ENCODE results near the gene APOC1. TPM values are rescaled to one million over a fixed set of nuclear protein-coding genes. Genes with fewer than 3 reads are reported as not detected.
"Not testable (repeated sequence)": the region's sequence is repeated elsewhere in the genome, so short reads cannot be mapped to it uniquely, and the experiment has no call there.

Gene APOC1
- total and polyA plus RNA-seq, 11 donors: 0.83 to 84.7 (median 2.8) TPM; not detected in 1

DNA sequence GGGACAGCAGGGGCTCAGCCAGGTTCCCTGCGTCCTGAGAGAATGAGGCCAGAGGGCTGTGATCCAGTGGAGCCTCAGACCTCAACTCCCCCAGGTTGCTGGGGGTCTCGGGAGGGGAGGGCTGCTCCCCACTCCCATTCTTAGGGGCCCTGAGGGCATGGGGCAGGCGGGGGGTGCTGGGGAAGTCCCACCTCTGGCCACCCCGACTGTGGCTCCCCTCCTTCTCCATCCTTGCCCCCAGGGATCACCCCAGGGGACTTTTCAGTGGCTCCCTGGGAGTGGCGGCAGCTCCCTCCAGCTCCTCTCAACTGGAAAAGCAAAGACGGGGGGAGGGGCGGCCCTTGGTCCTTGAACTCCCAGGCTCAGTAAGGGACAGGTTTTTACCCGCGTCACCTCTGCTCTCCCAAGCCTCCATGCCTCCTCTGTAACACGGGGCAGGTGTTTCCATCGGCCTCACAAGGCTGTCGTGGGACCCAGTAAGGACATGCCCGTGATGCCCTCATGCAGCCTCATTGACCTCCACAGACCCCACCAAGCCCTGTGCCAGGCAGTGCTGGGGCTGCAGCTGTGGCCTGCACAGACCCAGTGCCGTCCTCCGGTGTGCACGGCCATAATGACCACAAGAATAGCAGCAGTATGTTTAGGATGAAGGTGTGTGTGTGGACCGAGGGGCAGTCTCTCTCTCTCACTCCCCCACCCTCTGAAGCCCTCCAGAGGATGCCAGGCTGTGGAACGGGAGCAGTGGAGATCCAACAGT lies 34.9 kb upstream of the APOC1 start:
- 74 to 83% (median 77%) methylated on average over 17 to 18 of the region's 18 CpGs for WGBS, 4 donors
- Histone ChIP-seq H3K4me1 (peaks cover 0 to 21% (median 8%) of the 10 kb centered on the region in 12 donors), H3K27ac (no peak overlapping the region), H3K36me3 (peaks cover 0 to 74% (median 59%) of the 10 kb centered on the region in 9 donors), H3K27me3 (no peaks in the 10 kb centered on the region), H3K4me3 (no peak overlapping the region), H3K9me3 (no peaks in the 10 kb centered on the region)
- TF ChIP-seq CTCF (IDR thresholded peaks at IDR 0.05) (no peak), POLR2A (IDR thresholded peaks at IDR 0.05) (no peak)
- no peak for ATAC-seq
- intact Hi-C loops (cut with DNase I): no loop called here
- peak in 2 of 5 donors; percentile 19 to 36 for DNase-seq

DNA sequence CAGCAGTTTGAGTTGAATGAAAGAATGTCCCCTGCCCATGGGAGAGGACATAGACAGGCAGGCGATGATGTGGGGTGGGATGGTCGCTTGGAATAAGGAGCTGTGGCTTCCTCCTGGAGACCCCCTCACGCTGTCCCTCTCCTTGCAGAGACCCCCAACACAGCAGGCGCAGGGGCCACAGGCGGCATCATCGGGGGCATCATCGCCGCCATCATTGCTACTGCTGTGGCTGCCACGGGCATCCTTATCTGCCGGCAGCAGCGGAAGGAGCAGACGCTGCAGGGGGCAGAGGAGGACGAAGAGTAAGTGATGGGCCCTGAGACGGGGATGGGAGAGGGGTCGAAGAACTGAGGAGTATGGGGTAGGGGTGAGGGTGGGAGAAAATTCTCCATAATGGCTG lies 32.3 kb upstream of the APOC1 start:
- Histone ChIP-seq H3K27me3 (no peaks in the 10 kb centered on the region), H3K27ac (no peak overlapping the region), H3K4me1 (peaks cover 0 to 5% (median 0%) of the 10 kb centered on the region in 12 donors), H3K36me3 (peaks cover 0 to 70% (median 52%) of the 10 kb centered on the region in 9 donors), H3K9me3 (no peaks in the 10 kb centered on the region), H3K4me3 (no peak overlapping the region)
- DNase-seq (peak in 2 of 5 donors; percentile 13 to 32), ATAC-seq (no peak)
- 89 to 94% (median 91%) methylated on average over 15 of the region's 15 CpGs for WGBS, 4 donors
- no peak for TF ChIP-seq POLR2A (IDR thresholded peaks at IDR 0.05)
- no peak for TF ChIP-seq CTCF (IDR thresholded peaks at IDR 0.05)
- intact Hi-C loops (cut with DNase I): no loop called here

- H3K4me1 ChIP-seq; H3K27me3 ChIP-seq; intact Hi-C loops (cut with DNase I); H3K27ac ChIP-seq; H3K4me3 ChIP-seq; ATAC-seq; H3K9me3 ChIP-seq: not testable (repeated sequence)
- H3K36me3 ChIP-seq: peaks cover 0 to 70% (median 52%) of the 10 kb centered on the region in 9 donors
- DNase-seq: peak in 1 of 5 donors; percentile 5
- 92 to 93% (median 92%) methylated on average over 19 of the region's 19 CpGs for WGBS, 4 donors
These were observed 31.6 kb upstream of the APOC1 start for GRCh38 chr19:44882619-44883397.

DNA sequence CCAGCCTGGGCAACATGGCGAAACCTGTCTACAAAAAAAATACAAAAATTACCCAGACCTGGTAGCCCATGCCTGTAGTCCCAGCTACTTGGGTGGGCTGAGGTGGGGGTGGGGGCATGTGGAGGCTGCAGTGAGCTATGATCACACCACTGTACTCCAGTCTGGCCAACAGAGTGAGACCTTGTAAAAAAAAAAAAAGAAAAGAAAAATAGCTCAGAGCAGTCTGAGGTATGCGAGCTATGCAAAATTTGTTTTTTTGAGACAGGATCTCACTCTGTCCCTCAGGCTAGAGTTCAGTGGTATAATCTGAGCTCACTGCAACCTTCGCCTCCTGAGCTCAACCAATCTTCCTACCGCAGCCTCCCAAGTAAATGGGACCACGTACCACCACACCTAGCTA lies 30.5 kb upstream of the APOC1 start:
- WGBS, 4 donors: 94 to 96% (median 95%) methylated on average over 5 of the region's 5 CpGs
- DNase-seq (no peak), ATAC-seq (no peak)
- TF ChIP-seq POLR2A (IDR thresholded peaks at IDR 0.05): no peak
- no peak for TF ChIP-seq CTCF (IDR thresholded peaks at IDR 0.05)
- H3K4me1 ChIP-seq: peaks cover 0 to 5% (median 0%) of the 10 kb centered on the region in 12 donors
- H3K36me3 ChIP-seq: peaks cover 0 to 68% (median 50%) of the 10 kb centered on the region in 9 donors
- no peak overlapping the region for H3K27ac ChIP-seq
- H3K9me3 ChIP-seq: no peaks in the 10 kb centered on the region
- H3K4me3 ChIP-seq: no peak overlapping the region
- intact Hi-C loops (cut with DNase I): no loop called here
- no peaks in the 10 kb centered on the region for H3K27me3 ChIP-seq
